Ovary (tissue), 9 donors: ENCODE results near the gene TMEM117. TPM values are rescaled to one million over a fixed set of nuclear protein-coding genes. Genes with fewer than 3 reads are reported as not detected.

Source experiments
- DNase-seq, 5 donors: peaks; one replicate each; pipeline ENCODE4 v3.0.0-alpha.2; 2019 to 2020
- H3K27ac ChIP-seq, 2 donors: fragments of 200-600 bp; one replicate each; pipeline versions ENCODE4 v1.5.1 to v1.8.0; 2019 to 2022
- H3K27me3 ChIP-seq: fragments of 200-600 bp; one replicate; pipeline ENCODE4 v1.8.0; 2022
- H3K36me3 ChIP-seq: fragments of 200-600 bp; sonication (generic); one replicate; pipeline ENCODE4 v1.5.1; 2019
- H3K4me1 ChIP-seq: one replicate; pipeline ENCODE4 v1.8.1; 2013; ENCODE audit warnings: mild to moderate bottlenecking, moderate library complexity; ENCODE audit not compliant: insufficient read depth
- H3K4me3 ChIP-seq: fragments of 200-600 bp; sonication (generic); one replicate; pipeline ENCODE4 v1.5.1; 2017
- H3K9me3 ChIP-seq, 2 donors: fragments of 200-600 bp in 1 of 2; sonication (generic) in 1 of 2; one replicate each; pipeline versions ENCODE4 v1.5.1 to v1.8.1; 2013 to 2019; ENCODE audit warnings: mild to moderate bottlenecking in 1 of 2, moderate library complexity in 1 of 2
- EP300 ChIP-seq: sonication (generic); formaldehyde crosslinking; IDR thresholded peaks from one replicate; pipeline ENCODE4 v1.6.1; 2017; ENCODE audit warnings: antibody characterized with exemption
- POLR2A ChIP-seq: fragments of 450-650 bp; IDR thresholded peaks from one replicate; pipeline ENCODE4 v1.6.1; 2017; ENCODE audit warnings: antibody characterized with exemption, mild to moderate bottlenecking, moderate library complexity
- WGBS, 3 donors: extraction: QIAGEN DNeasy Blood & Tissue Kit in 1 of 3; methylation state at CpG; one replicate each; pipeline versions ENCODE4 v1.1.5 to v1.1.7; 2013 to 2017; 5-methylcytosine and 5-hydroxymethylcytosine counted together
- intact Hi-C, 4 donors: fragments of 100-400 bp; cut with DNase I; formaldehyde crosslinking; loops; one replicate each; pipeline versions ENCODE4 v1.11.0 to v1.15.1; 2022 to 2023
- polyA plus RNA-seq, 2 donors: library from polyadenylated mRNA; stranded (reverse); fragments of 200-250 nt in 1 of 2; fragments of 350-450 nt in 1 of 2; fragmentation: Illumina TruSeq in 1 of 2; extraction: RNeasy Lipid Tissue Mini Kit (QIAGEN cat#74804) in 1 of 2; gene quantifications; one replicate each; pipeline ENCODE4 v1.2.3, GENCODE V29; 2013 to 2014
- total RNA-seq, 7 donors: library from RNA; depleted of rRNA in 2 of 7; stranded (reverse); fragments of >200 nt in 2 of 7; fragmentation: NEBNext Ultra II Directional in 3 of 7; extraction: Animal tissue kit (Norgen Biotek cat#: 25700) in 3 of 7; gene quantifications; one replicate each; pipeline versions ENCODE4 v1.1.0 to v1.2.4, GENCODE V29; 2016 to 2023
- TF ChIP-seq, protein P1 (sequence below), 3 donors: fragments of 450-650 bp in 2 of 3; fragments of 200-600 bp in 1 of 3; IDR thresholded peaks; one replicate each; pipeline versions ENCODE4 v1.5.1 to v1.8.0; 2016 to 2022; ENCODE audit warnings: antibody characterized with exemption in 3 of 3, mild to moderate bottlenecking in 1 of 3
- donor health status: DM: no; HTN: no; CAD: no; lungs with moderate emphysema.
- donor health status: DM: no; HTN: no; CAD: no.
- donor health status: Bipolar disorder and iron deficiency.
- donor health status: DM: yes; HTN: yes; CAD: no.
- donor health status: DM: no; HTN: no; CAD: no.
- donor health status: DM: yes; HTN: yes; CAD: no.

TMEM117 gene
- total and polyA plus RNA-seq, 9 donors: 3.5 to 19.3 (median 6.3) TPM

DNA sequence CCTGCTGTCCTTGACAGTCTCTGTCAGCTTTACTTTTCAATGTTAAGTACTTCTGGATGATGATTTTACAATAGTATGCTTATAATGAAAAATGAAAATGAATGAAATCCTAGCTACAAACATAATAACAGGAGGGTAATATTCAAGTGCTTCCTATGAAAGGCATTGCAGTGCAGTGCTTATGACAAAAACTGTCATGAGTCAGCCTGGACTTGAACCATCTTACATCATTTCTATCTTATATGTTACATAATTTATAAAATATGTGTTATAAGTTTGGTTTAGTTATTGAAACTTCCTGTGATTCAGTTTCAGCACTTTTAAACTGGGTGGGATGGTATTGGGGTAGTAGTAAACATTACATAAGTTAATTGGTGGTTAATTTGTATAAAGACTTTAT, 451.7 kb downstream of the TMEM117 start:
- DNase-seq: no peak
- no peaks in the 10 kb centered on the region for H3K27me3 ChIP-seq
- H3K9me3 ChIP-seq: no peaks in the 10 kb centered on the region
- no peak overlapping the region for H3K27ac ChIP-seq
- no peak overlapping the region for H3K4me3 ChIP-seq
- TF ChIP-seq EP300: no peak
- TF ChIP-seq, protein P1, sequence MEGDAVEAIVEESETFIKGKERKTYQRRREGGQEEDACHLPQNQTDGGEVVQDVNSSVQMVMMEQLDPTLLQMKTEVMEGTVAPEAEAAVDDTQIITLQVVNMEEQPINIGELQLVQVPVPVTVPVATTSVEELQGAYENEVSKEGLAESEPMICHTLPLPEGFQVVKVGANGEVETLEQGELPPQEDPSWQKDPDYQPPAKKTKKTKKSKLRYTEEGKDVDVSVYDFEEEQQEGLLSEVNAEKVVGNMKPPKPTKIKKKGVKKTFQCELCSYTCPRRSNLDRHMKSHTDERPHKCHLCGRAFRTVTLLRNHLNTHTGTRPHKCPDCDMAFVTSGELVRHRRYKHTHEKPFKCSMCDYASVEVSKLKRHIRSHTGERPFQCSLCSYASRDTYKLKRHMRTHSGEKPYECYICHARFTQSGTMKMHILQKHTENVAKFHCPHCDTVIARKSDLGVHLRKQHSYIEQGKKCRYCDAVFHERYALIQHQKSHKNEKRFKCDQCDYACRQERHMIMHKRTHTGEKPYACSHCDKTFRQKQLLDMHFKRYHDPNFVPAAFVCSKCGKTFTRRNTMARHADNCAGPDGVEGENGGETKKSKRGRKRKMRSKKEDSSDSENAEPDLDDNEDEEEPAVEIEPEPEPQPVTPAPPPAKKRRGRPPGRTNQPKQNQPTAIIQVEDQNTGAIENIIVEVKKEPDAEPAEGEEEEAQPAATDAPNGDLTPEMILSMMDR (IDR thresholded peaks at IDR 0.05): no peak
- no peak for TF ChIP-seq POLR2A
- no peaks in the 10 kb centered on the region for H3K36me3 ChIP-seq
- intact Hi-C loops: no loop called here
- no peaks in the 10 kb centered on the region for H3K4me1 ChIP-seq

DNA sequence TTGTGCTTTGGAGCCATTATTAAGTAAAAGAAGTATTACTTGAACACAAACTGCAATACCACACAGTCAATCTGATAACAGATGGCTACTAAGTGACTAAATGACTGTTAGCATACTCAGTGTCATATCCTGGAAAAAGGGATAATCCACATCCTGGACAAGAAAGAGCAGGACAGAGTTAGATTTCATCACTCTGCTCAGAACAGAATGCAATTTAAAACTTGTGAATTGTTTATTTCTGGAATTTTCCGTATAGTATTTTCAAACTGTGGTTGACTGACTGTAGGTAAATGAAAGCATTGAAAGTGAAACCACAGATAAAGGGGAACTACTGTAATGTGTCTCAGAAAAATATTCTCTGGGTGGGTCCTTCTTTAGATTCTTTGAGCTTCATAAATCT, 458.8 kb downstream of the TMEM117 start:
- intact Hi-C loops: no loop called here
- DNase-seq: no peak
- WGBS, 3 donors: 94 to 96% (median 96%) methylated on average over 1 of the region's 1 CpG
- Histone ChIP-seq H3K36me3 (no peaks in the 10 kb centered on the region), H3K4me1 (no peaks in the 10 kb centered on the region), H3K27ac (no peak overlapping the region), H3K4me3 (no peak overlapping the region), H3K27me3 (no peaks in the 10 kb centered on the region), H3K9me3 (peaks cover 0 to 7% of the 10 kb centered on the region in 2 donors)
- TF ChIP-seq, protein P1 (IDR thresholded peaks at IDR 0.05): no peak
- no peak for TF ChIP-seq EP300
- no peak for TF ChIP-seq POLR2A

DNA sequence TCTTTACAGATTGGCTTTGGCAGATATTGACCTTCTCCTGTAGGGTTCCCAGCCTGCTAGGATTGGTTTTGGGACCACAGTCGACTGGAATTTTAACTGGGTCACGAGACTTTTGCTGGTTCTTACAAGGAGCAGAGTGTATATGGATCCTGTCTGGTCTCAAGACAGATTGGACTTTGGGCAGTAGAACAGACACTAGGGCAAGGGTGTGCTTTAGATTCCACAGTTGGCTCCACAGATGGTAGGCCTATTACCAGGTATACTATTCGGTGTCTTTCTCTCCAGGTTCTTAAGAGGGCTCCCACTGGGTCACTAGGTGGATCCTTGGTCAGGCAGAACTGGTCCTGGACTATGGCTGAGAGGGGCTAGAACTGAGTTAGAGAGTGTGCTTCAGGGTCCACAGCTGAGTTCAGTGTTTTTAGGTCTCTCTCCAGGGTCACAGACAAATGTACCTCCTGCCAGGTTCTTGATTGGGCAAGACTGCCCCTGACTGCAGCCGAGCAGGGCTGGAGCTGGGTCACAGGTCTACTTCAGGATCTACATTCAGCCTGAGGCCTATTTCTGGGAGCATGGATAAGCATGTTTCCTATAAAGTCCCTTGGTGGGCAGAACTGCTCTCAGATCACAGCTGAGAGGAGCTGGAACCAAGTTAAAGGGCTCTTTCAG, 460.2 kb downstream of the TMEM117 start:
- 87 to 95% (median 94%) methylated on average over 4 of the region's 4 CpGs for WGBS, 3 donors
- H3K27me3 ChIP-seq: no peaks in the 10 kb centered on the region
- intact Hi-C loops: no loop called here
- H3K4me3 ChIP-seq: no peak overlapping the region
- peaks cover 0 to 7% of the 10 kb centered on the region in 2 donors for H3K9me3 ChIP-seq
- no peaks in the 10 kb centered on the region for H3K4me1 ChIP-seq
- H3K36me3 ChIP-seq: no peaks in the 10 kb centered on the region
- no peak for DNase-seq
- H3K27ac ChIP-seq: no peak overlapping the region
- TF ChIP-seq EP300 (no peak), POLR2A (no peak)
- TF ChIP-seq, protein P1 (IDR thresholded peaks at IDR 0.05): no peak

DNA sequence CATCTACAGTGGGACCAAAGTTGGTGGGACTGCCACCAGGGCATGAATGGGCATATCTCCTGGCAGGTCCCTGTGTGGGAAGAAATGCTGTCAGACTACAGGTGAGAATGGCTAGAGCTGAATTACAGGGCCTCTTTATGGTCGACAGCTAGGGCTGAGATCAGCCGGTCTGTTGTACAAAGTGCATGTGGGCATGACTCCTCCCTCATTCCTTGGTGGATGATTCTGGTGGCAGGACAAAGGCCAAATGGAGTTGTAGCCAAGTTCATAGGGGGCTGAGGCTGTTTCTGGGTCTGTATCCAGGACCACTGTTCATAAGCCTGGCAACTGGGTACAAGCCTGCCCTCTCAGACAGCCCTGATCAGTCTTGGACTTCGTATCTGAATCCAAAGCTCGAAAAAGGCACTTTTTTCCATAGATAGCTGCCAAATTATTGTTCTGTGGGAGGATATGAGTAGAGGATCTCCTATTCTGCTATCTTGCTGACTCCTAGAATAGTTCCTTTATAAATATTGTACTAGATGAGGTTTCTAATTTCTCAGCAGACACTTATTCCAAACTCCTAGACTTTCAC, 460.8 kb downstream of the TMEM117 start:
- TF ChIP-seq POLR2A: no peak
- TF ChIP-seq, protein P1 (IDR thresholded peaks at IDR 0.05): no peak
- no peak for TF ChIP-seq EP300
- H3K27ac ChIP-seq: no peak overlapping the region
- intact Hi-C loops: no loop called here
- DNase-seq: no peak
- peaks cover 0 to 7% of the 10 kb centered on the region in 2 donors for H3K9me3 ChIP-seq
- H3K4me1 ChIP-seq: no peaks in the 10 kb centered on the region
- H3K4me3 ChIP-seq: no peak overlapping the region
- no peaks in the 10 kb centered on the region for H3K36me3 ChIP-seq
- H3K27me3 ChIP-seq: no peaks in the 10 kb centered on the region
- 69 to 76% (median 75%) methylated on average over 4 of the region's 4 CpGs for WGBS, 3 donors
